ENCODE data around the gene COL13A1. TPM values are rescaled to one million over a fixed set of nuclear protein-coding genes. Genes with fewer than 3 reads are reported as not detected.

Gene COL13A1
- total and polyA plus RNA-seq, 5 donors from 2014 or later, result not detected

DNA sequence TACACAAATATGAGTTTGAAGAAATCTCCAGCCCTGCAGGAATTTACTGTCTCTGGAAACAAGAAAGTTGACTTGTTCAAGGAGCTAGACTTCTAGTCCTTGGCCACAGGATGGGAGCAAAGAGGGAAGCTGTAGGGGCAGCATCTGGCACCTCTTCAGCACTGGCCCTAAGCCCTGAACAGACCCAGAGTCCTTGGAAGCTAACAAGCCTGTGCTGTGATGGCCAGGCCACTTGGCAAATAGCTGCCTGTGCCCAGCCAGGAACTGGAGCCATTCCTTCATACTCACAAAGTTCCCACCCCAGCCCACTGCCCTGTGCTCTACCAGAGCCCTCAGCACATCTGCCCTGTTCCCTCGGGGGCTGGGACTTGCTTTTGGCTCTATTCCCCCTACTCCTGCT lies 9.4 kb upstream of the COL13A1 start:
- no peak for ATAC-seq (ENCODE audit: low read depth in 2 of 2)
- no peak overlapping the region for H3K4me3 ChIP-seq (ENCODE audit: low read depth, low read length)
- DNase-seq, result no peak
- peaks cover 0 to 11% (median 0%) of the 10 kb centered on the region in 7 donors for H3K9me3 Mint-ChIP-seq
- H3K27ac Mint-ChIP-seq, result no peak overlapping the region
- H3K36me3 Mint-ChIP-seq, result no peaks in the 10 kb centered on the region
- no peak overlapping the region for H3K4me3 Mint-ChIP-seq
- H3K4me1 ChIP-seq (ENCODE audit: control insufficient read depth, insufficient read depth, low read length, poor library complexity, severe bottlenecking), result no peaks in the 10 kb centered on the region
- H3K36me3 ChIP-seq (ENCODE audit: control insufficient read depth, insufficient read depth, low read length), result no peaks in the 10 kb centered on the region
- peaks cover 8% of the 10 kb centered on the region for H3K27me3 Mint-ChIP-seq
- peaks cover 2% of the 10 kb centered on the region for H3K27me3 ChIP-seq (ENCODE audit: control insufficient read depth, insufficient read depth, low read length)
- no peak overlapping the region for H3K27ac ChIP-seq (ENCODE audit: insufficient read depth, low read length, poor library complexity, severe bottlenecking)
- H3K9me3 ChIP-seq (ENCODE audit: control insufficient read depth in 2 of 2, low read length in 2 of 2), result peaks cover 0 to 3% of the 10 kb centered on the region in 2 experiments
- no peaks in the 10 kb centered on the region for H3K4me1 Mint-ChIP-seq

DNA sequence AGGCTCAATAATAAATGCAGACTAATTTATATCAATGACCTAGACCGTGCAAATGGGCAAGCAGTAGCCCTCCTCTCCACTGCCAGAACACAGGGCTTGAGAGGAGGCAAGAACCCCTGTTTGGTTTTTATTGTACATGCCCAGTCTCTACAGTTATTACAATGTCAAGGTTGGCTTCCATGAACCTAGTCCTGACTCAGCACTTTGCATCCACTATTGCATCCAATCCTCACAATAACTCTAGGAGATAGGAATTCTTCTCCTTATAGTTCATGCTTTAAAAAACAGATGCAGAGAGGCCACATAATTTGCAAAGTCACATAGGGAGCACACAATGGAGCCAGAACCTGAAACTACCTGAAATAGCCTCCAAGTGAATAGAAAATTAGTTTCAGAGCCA lies 7.0 kb upstream of the COL13A1 start:
- Histone ChIP-seq H3K4me1 (ENCODE audit: control insufficient read depth, insufficient read depth, low read length, poor library complexity, severe bottlenecking) (no peaks in the 10 kb centered on the region), H3K27ac (ENCODE audit: insufficient read depth, low read length, poor library complexity, severe bottlenecking) (no peak overlapping the region), H3K4me3 (ENCODE audit: low read depth, low read length) (no peak overlapping the region), H3K27me3 (ENCODE audit: control insufficient read depth, insufficient read depth, low read length) (peaks cover 2% of the 10 kb centered on the region), H3K9me3 (ENCODE audit: control insufficient read depth in 2 of 2, low read length in 2 of 2) (peaks cover 0 to 3% of the 10 kb centered on the region in 2 experiments), H3K36me3 (ENCODE audit: control insufficient read depth, insufficient read depth, low read length) (no peaks in the 10 kb centered on the region)
- no peak overlapping the region for H3K4me3 Mint-ChIP-seq
- ATAC-seq (ENCODE audit: low read depth in 2 of 2) (no peak), DNase-seq (no peak)
- H3K27ac Mint-ChIP-seq, result no peak overlapping the region
- peaks cover 19% of the 10 kb centered on the region for H3K27me3 Mint-ChIP-seq
- H3K9me3 Mint-ChIP-seq, result peaks cover 0 to 11% (median 0%) of the 10 kb centered on the region in 7 donors
- no peaks in the 10 kb centered on the region for H3K36me3 Mint-ChIP-seq
- H3K4me1 Mint-ChIP-seq, result no peaks in the 10 kb centered on the region

DNA sequence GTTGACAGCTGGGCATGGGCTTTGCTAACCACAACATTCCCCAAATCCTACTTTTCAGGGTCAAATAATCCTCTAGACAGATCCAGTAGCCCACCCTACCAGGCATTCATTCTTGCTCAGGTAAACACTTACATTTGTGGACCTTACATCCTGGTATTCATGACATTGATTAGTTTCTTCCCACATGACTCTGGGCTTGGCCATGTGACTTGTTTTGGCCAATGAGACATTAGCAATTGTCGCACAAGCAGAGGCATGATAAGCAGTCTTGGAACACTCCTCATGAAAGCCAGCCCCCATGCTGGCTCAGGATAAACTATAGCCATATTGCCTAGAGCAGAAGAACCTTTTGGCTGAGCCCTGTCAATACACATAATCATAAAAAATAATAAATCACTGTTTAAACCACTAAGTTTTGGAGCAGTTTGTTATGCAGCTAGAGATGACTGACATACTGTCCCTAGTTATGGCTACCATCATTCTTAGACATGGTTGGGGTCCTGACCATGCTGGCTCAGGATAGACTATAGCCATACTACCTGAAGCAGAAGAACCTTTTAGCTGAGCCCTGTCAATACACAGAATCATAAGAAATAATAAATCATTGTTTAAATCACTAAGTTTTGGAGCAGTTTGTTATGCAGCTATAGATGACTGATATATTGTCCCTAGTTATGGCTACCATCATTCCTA lies 6.3 kb upstream of the COL13A1 start:
- Histone ChIP-seq H3K4me1 (ENCODE audit: control insufficient read depth, insufficient read depth, low read length, poor library complexity, severe bottlenecking) (no peaks in the 10 kb centered on the region), H3K36me3 (ENCODE audit: control insufficient read depth, insufficient read depth, low read length) (no peaks in the 10 kb centered on the region), H3K27me3 (ENCODE audit: control insufficient read depth, insufficient read depth, low read length) (peaks cover 5% of the 10 kb centered on the region), H3K27ac (ENCODE audit: insufficient read depth, low read length, poor library complexity, severe bottlenecking) (no peak overlapping the region), H3K4me3 (ENCODE audit: low read depth, low read length) (no peak overlapping the region), H3K9me3 (ENCODE audit: control insufficient read depth in 2 of 2, low read length in 2 of 2) (peaks cover 0 to 3% of the 10 kb centered on the region in 2 experiments)
- ATAC-seq (ENCODE audit: low read depth in 2 of 2), result no peak
- H3K4me3 Mint-ChIP-seq, result no peak overlapping the region
- H3K27me3 Mint-ChIP-seq, result peaks cover 23% of the 10 kb centered on the region
- no peak for DNase-seq
- H3K9me3 Mint-ChIP-seq, result peaks cover 0 to 11% (median 0%) of the 10 kb centered on the region in 7 donors
- H3K36me3 Mint-ChIP-seq, result no peaks in the 10 kb centered on the region
- H3K27ac Mint-ChIP-seq, result no peak overlapping the region
- H3K4me1 Mint-ChIP-seq, result peaks cover 0 to 1% (median under 1%) of the 10 kb centered on the region in 4 donors

DNA sequence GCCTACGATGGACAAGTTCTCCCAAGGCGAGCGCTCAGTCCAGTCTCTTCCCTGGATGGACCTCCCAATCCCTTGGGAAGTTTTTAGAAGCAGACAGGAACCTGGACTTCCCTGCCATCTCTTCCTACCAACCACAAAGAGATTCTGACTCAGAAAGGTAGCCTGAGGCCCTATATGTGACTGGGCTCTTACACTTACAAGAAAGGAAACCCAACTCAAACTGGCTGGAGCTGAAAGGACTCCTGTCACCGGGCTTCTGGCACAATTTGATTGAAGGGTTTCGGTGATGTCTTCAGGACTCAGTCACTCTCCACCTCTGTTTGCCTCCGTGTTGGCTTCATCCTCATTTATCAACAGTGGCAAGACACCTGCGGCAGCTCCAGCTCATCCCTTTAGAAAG lies 3.7 kb upstream of the COL13A1 start:
- Histone ChIP-seq H3K4me3 (ENCODE audit: low read depth, low read length) (no peak overlapping the region), H3K4me1 (ENCODE audit: control insufficient read depth, insufficient read depth, low read length, poor library complexity, severe bottlenecking) (peaks cover 9% of the 10 kb centered on the region), H3K9me3 (ENCODE audit: control insufficient read depth in 2 of 2, low read length in 2 of 2) (peaks cover 0 to 3% of the 10 kb centered on the region in 2 experiments), H3K27ac (ENCODE audit: insufficient read depth, low read length, poor library complexity, severe bottlenecking) (no peak overlapping the region), H3K27me3 (ENCODE audit: control insufficient read depth, insufficient read depth, low read length) (peaks cover 10% of the 10 kb centered on the region), H3K36me3 (ENCODE audit: control insufficient read depth, insufficient read depth, low read length) (no peaks in the 10 kb centered on the region)
- peaks cover 0 to 11% (median 0%) of the 10 kb centered on the region in 7 donors for H3K9me3 Mint-ChIP-seq
- peaks cover 32% of the 10 kb centered on the region for H3K27me3 Mint-ChIP-seq
- H3K4me1 Mint-ChIP-seq, result peaks cover 0 to 9% (median 7%) of the 10 kb centered on the region in 4 donors
- DNase-seq (no peak), ATAC-seq (ENCODE audit: low read depth in 2 of 2) (no peak)
- H3K4me3 Mint-ChIP-seq, result no peak overlapping the region
- no peak overlapping the region for H3K27ac Mint-ChIP-seq
- no peaks in the 10 kb centered on the region for H3K36me3 Mint-ChIP-seq

DNA sequence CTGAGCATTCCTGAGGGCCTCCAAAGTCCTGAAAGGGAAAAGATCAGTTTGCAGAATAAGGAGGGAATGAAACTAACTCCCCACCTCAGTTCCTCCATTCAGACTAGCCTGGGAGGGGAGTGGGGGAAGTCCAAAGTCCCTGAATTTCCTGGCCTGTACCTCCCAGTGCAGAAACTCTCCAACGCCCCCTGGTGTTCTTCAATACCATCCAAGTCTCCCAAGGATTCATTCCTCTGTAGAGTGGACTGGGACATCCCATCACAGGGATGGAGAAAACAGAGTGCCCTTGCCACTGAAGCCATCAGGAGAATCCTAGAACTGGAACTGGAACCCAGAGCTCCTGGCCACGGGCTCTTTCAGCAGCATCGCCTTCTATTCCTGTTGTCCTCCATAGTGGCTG lies 1.6 kb upstream of the COL13A1 start:
- H3K4me3 Mint-ChIP-seq, result no peak overlapping the region
- H3K27me3 ChIP-seq (ENCODE audit: control insufficient read depth, insufficient read depth, low read length), result peaks cover 10% of the 10 kb centered on the region

DNA sequence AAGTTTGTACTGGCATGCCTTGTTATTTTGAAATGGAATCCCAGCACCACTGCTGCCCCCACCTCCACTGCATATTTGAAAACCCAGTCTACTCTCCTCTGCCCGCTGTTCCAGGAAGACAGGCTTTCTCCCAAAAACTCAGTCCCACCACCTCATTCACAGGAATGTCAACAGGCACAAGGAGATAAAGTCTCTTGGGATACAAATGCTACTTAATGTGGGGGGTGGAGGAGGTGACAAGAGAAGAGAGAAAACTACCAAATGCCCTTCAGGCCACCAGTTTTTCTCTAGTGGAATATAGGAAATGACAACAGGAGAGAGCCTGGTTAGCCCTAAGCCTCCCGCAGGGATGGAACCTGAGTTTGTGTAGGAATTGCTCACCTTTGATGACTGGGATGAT lies 1.0 kb upstream of the COL13A1 start:
- peaks cover 0 to 1% of the 10 kb centered on the region in 2 experiments for H3K9me3 ChIP-seq (ENCODE audit: control insufficient read depth in 2 of 2, low read length in 2 of 2)
- H3K27me3 ChIP-seq (ENCODE audit: control insufficient read depth, insufficient read depth, low read length), result peaks cover 10% of the 10 kb centered on the region
- peaks cover 9% of the 10 kb centered on the region for H3K4me1 ChIP-seq (ENCODE audit: control insufficient read depth, insufficient read depth, low read length, poor library complexity, severe bottlenecking)
- DNase-seq (no peak), ATAC-seq (ENCODE audit: low read depth in 2 of 2) (no peak)
- no peak overlapping the region for H3K4me3 ChIP-seq (ENCODE audit: low read depth, low read length)
- no peak overlapping the region for H3K27ac Mint-ChIP-seq
- H3K4me1 Mint-ChIP-seq, result peaks cover 0 to 9% (median 7%) of the 10 kb centered on the region in 4 donors
- H3K27me3 Mint-ChIP-seq, result peaks cover 44% of the 10 kb centered on the region
- no peaks in the 10 kb centered on the region for H3K36me3 ChIP-seq (ENCODE audit: control insufficient read depth, insufficient read depth, low read length)
- H3K9me3 Mint-ChIP-seq, result peaks cover 0 to 8% (median 0%) of the 10 kb centered on the region in 7 donors
- H3K4me3 Mint-ChIP-seq, result no peak overlapping the region
- H3K36me3 Mint-ChIP-seq, result no peaks in the 10 kb centered on the region
- H3K27ac ChIP-seq (ENCODE audit: insufficient read depth, low read length, poor library complexity, severe bottlenecking), result no peak overlapping the region

More for the DNA sequence above, 1.6 kb upstream of the COL13A1 start:
- Histone ChIP-seq H3K4me3 (ENCODE audit: low read depth, low read length) (no peak overlapping the region), H3K27ac (ENCODE audit: insufficient read depth, low read length, poor library complexity, severe bottlenecking) (no peak overlapping the region), H3K9me3 (ENCODE audit: control insufficient read depth in 2 of 2, low read length in 2 of 2) (peaks cover 0 to 1% of the 10 kb centered on the region in 2 experiments), H3K36me3 (ENCODE audit: control insufficient read depth, insufficient read depth, low read length) (no peaks in the 10 kb centered on the region), H3K4me1 (ENCODE audit: control insufficient read depth, insufficient read depth, low read length, poor library complexity, severe bottlenecking) (peaks cover 9% of the 10 kb centered on the region)
- Mint-ChIP-seq H3K4me1 (peaks cover 0 to 9% (median 7%) of the 10 kb centered on the region in 4 donors), H3K9me3 (peaks cover 0 to 8% (median 0%) of the 10 kb centered on the region in 7 donors), H3K27ac (no peak overlapping the region), H3K27me3 (peaks cover 44% of the 10 kb centered on the region), H3K36me3 (no peaks in the 10 kb centered on the region)
- DNase-seq (no peak), ATAC-seq (ENCODE audit: low read depth in 2 of 2) (no peak)

DNA sequence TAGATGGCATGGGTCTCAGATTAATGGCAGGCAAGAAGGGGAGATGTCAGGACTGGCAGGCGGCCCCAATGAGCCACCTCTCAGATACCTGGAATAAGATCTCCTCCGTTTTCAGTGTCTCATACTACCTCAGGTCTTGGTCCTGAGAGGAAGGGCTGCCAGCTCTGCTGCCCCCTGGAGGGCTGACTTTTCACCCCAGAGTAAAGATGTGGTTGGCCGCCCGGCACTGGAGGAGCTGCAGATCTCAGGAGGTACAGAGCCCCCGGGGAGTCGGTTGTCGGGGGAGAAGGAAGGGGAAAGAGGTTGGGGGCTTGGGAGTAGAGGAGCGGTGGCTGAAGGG lies 642 bp upstream of the COL13A1 start:
- H3K36me3 ChIP-seq (ENCODE audit: control insufficient read depth, insufficient read depth, low read length), result no peaks in the 10 kb centered on the region
- ATAC-seq (ENCODE audit: low read depth in 2 of 2) (no peak), DNase-seq (peak in 1 of 3 donors; percentile 33)
- H3K9me3 Mint-ChIP-seq, result peaks cover 0 to 8% (median 0%) of the 10 kb centered on the region in 7 donors
- no peak overlapping the region for H3K27ac ChIP-seq (ENCODE audit: insufficient read depth, low read length, poor library complexity, severe bottlenecking)
- H3K4me3 ChIP-seq (ENCODE audit: low read depth, low read length), result no peak overlapping the region
- peak overlapping the region in 1 of 4 donors; percentile 68 for H3K4me3 Mint-ChIP-seq
- no peaks in the 10 kb centered on the region for H3K9me3 ChIP-seq (ENCODE audit: control insufficient read depth in 2 of 2, low read length in 2 of 2)
- H3K4me1 Mint-ChIP-seq, result peaks cover 0 to 9% (median 7%) of the 10 kb centered on the region in 4 donors
- peaks cover 44% of the 10 kb centered on the region for H3K27me3 Mint-ChIP-seq
- H3K27me3 ChIP-seq (ENCODE audit: control insufficient read depth, insufficient read depth, low read length), result peaks cover 8% of the 10 kb centered on the region
- H3K27ac Mint-ChIP-seq, result no peak overlapping the region
- H3K36me3 Mint-ChIP-seq, result no peaks in the 10 kb centered on the region
- H3K4me1 ChIP-seq (ENCODE audit: control insufficient read depth, insufficient read depth, low read length, poor library complexity, severe bottlenecking), result peaks cover 9% of the 10 kb centered on the region

Measured in CD4-positive, CD25-positive, alpha-beta regulatory T cell (primary cell).